Naive B cell (primary cell): ENCODE measurements around the gene TBC1D23. TPM values are rescaled to one million over a fixed set of nuclear protein-coding genes. Genes with fewer than 3 reads are reported as not detected.

ENCODE experiments used
- polyA plus RNA-seq, 6 donors: library from polyadenylated mRNA; unstranded; fragments of 300-500 nt; fragmentation: Illumina TruSeq; gene quantifications; one replicate each; pipeline ENCODE4 v1.2.3, GENCODE V29; 2021; ENCODE audit warnings: low read depth in 6 of 6

TBC1D23 gene
- polyA plus RNA-seq, 6 donors from 2014 or later: 10.9 to 23.4 (median 18.0) TPM

Other genes starting within 250 kb of the TBC1D23 start
- 1 to 10 TPM in 2 of 6 donors, under 1 TPM in 3, not detected in 1; 0.29 to 1.2 (median 0.99) TPM for gene FILIP1L, start 146.5 kb upstream of the TBC1D23 start, polyA plus RNA-seq
- gene NIT2, start 73.8 kb downstream of the TBC1D23 start, polyA plus RNA-seq: 10 to 100 TPM; 20.2 to 51.0 (median 38.9) TPM
- gene TOMM70, start 140.1 kb downstream of the TBC1D23 start, polyA plus RNA-seq: 10 to 100 TPM; 11.8 to 19.6 (median 16.3) TPM
- 1 to 10 TPM in 3 of 6 donors, under 1 TPM in 2, not detected in 1; 0.56 to 1.4 (median 1.0) TPM for gene LNP1, start 140.5 kb downstream of the TBC1D23 start, polyA plus RNA-seq
- gene TMEM45A, start 231.6 kb downstream of the TBC1D23 start, polyA plus RNA-seq: under 1 TPM in 1 of 6 donors, not detected in 5; 0.05 TPM